GM19239 (cell line): Measurements from ENCODE around the gene VKORC1L1.
"Not testable (repeated sequence)": the region's sequence is repeated elsewhere in the genome, so short reads cannot be mapped to it uniquely, and the experiment has no call there.

ENCODE experiments used
- DNase-seq: peaks from one replicate; pipeline ENCODE4 v3.0.0; 2011; ENCODE audit warnings: low spot score; ENCODE audit not compliant: insufficient read length
- FAIRE-seq: peaks from 2 replicates; lab custom pipeline; 2011; peaks lifted over from hg19 to GRCh38; lab: Jason Lieb, UNC

Gene VKORC1L1

DNA sequence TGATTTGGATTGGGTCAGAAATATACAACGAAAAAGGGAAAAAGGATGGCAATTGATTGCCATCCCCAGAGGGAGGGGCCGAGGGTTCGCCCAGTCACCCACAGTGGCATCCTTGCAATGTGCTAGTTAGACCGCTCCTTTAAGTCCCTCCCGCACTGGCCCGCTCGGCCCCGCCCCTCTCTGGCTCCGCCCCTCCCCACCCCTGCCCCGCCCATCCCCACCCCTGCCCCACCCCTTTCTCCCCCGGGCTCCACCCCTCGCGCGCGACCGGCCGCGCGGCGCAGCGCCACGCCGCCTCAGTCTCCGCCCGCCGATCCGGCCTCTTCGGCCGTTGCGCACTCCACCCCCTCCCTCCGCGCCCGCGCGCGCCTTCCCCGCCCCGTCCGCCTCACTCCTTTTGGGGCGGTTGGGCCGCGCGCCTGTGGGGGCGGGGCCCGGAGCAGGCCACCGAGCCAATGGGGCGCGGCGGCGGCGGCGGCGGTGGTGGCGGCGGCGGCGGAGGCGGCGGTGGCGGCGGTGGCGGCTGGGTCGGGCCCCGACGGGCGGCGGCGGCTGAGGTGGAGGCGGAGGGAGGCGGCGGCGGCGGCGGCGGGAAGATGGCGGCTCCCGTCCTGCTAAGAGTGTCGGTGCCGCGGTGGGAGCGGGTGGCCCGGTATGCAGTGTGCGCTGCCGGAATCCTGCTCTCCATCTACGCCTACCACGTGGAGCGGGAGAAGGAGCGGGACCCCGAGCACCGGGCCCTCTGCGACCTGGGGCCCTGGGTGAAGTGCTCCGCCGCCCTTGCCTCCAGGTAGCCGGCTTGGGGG lies at the start of gene VKORC1L1:
TSS of gene VKORC1L1 (plus strand) at position 299 of the 806 bp plus-strand sequence. CDS start at position 597, 298 bp downstream.
- FAIRE-seq: peak; percentile 53
- DNase-seq: peak; percentile 87

DNA sequence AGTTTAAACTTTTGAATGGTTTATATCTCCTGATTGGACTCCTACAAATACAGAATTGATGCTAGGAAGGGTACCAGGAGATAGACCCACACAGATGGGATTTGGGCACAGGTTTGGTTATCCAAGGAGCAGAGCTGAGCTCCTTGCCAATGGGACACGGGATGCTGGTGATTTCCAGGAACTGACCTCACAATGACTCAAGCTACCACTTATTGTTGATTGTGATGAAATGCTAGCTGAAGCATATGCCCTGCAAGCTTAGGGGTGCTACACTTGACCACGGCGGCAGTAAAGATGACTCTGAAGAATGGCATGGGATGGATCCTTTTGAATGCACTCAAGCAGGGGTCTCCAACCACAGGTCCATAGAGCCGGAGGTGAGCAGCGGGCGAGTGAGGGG lies 45.5 kb upstream of the VKORC1L1 start:
- FAIRE-seq: no peak

DNA sequence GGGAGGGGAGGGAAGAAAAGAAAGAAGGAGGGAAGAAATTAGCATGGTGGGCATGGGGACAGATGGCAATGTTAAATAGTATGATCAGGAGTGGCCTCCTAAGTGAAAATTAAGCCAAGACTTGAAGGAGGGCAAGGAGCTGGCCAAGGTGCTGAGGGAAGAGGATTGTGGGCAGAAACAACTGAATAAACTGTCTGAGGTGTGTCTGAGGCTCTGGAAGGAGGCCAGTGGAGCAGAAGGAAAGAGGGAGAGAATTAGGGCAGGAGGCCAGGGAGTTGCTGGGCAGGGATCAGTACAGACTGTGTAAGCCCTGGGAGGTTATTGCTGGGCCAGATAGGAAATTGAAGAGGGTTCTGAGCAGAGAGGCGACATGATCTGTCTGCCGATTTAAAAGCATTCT lies 40.6 kb upstream of the VKORC1L1 start:
- no peak for DNase-seq
- FAIRE-seq: no peak

More for the DNA sequence above, 45.5 kb upstream of the VKORC1L1 start:
- no peak for DNase-seq

DNA sequence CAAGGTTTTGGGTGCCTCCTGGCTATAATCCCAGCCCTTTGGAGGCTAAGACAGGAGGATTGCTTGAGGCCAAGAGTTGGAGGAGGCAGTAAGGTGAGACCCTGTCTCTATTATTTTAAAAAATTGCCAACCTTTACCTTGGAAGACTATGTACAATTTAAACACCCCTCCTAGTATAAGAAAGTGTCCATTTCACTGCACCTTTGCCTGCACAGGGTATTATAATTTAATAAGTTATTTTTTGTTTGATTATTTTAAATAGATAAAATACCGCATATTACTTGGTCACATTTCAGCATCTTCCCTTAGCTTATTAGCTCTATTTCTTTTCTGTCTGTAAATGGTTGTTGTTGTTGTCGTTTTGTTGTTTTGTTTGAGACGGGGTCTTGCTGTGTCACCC lies 36.2 kb upstream of the VKORC1L1 start:
- not testable (repeated sequence) for DNase-seq, FAIRE-seq

DNA sequence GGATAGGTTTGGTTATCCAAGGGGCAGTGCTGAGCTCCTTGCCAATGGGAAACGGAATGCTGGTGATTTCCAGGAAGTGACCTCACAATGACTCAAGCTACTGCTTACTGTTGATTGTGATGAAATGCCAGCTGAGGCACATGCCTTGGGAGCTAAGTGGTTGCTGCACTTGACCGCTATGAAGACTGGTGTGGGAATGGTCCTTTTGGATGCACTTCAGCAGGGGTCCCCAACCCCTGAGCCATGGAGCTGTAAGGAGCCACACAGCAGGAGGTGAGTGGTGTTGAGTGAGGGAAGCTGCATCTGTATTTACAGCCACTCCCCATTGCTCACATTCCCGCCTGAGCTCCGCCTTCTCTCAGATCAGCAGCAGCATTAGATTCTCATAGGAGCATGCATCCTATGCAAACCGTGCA lies 35.3 kb upstream of the VKORC1L1 start:
- not testable (repeated sequence) for DNase-seq, FAIRE-seq

DNA sequence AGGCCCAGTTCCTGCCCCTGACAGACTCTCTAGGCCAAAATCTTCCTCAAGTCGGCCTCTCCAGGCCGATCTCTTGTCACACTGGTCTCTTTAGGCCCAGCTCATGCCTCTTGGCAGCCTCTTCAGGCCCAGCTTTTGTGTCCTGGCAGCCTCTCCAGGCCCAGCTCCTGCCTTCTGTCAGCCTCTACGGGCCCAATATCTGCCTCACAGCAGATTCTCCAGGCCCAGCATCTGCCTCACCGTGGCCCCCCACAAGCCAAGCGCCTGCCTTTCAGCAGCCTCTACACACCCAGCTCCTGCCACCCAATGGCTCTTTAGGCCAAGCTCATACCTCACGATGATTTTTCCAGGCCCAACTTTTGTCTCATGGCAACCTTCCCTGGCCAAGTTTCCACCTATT lies 33.0 kb upstream of the VKORC1L1 start:
- DNase-seq: no peak
- FAIRE-seq: no peak

DNA sequence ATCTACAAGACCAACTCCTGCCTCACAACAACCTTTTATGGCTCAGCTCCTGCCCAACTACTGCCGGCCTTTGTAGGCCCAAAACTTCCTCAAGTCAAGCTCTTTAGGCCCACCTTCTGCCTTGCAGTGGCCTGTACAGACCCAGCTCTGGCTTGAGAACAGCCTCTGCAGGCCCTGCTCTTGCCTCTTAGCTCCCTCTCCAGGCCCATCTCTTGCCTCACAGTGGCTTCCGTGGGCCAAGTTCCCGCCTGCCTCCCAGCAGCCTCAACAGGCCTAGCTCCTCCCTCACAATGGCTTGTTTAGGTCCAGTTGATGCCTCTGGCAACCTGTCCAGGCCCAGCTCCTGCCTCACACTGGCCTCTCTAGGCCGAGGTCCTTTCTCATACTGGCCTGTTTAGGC lies 32.4 kb upstream of the VKORC1L1 start:
- FAIRE-seq: no peak

DNA sequence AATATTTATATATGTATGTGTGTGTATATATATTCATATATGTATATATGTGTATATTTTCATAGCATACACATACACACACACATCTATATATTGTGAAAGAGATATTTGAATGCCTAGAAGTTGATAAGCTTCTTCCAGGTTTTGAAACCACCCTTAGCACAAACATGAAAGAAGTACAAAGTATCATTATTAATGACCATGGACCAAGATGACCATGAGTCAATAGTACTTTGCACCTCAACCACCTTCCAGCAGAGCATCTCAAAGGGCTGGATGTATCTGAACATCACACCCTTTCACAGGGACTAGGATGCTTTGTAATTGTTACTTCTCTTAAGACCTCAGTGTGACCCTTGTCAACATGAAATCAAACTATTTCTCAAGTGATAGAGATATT lies 29.3 kb upstream of the VKORC1L1 start:
- not testable (repeated sequence) for FAIRE-seq, DNase-seq

More for the DNA sequence above, 32.4 kb upstream of the VKORC1L1 start:
- DNase-seq: no peak

DNA sequence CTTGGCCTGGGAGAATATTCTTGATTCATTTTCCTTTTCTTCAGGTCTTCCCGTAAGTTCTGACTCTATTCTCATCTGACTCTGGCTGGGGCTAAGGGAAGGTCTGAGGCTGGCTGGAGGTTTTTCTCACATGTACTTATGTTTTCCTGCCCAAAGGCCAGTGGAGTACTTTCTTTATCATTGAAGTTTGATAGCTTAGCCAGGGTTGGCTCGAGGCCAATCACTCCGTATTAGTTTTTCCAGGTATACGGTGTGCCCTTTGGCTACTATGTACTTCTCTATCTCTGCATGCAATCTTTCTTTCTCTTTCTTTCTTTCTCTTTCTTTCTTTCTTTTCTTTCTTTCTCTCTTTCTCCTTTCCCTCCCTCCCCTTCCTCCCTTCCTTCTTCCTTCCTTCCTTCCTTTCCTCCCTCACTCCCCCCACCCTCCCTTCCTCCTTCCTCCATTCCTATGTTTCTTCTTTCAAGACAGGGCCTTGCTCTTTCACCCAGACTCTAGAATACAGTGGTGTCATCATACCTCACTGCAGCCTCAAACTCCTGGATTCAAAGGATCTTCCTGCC lies 26.8 kb upstream of the VKORC1L1 start:
- no peak for FAIRE-seq

DNA sequence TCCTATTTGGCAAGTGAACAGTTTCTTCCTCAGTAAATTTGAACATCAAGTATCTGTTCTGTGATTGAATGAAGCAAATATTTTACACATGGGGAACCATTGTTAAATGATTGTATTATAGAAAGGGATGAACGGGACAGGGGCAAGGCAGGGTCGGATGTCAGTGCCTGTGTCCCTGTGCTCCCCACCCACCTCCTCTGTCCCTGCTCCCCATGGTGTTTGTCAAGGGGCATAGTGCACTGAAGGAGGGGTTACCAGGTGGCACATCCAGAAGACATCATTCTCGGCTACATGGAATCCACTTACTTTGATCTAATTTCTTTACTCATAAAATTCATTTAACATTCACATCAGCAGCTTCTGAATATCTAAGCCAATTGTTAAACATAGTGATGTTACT lies 19.4 kb upstream of the VKORC1L1 start:
- DNase-seq, FAIRE-seq: not testable (repeated sequence)

More for the DNA sequence above, 26.8 kb upstream of the VKORC1L1 start:
- no peak for DNase-seq

DNA sequence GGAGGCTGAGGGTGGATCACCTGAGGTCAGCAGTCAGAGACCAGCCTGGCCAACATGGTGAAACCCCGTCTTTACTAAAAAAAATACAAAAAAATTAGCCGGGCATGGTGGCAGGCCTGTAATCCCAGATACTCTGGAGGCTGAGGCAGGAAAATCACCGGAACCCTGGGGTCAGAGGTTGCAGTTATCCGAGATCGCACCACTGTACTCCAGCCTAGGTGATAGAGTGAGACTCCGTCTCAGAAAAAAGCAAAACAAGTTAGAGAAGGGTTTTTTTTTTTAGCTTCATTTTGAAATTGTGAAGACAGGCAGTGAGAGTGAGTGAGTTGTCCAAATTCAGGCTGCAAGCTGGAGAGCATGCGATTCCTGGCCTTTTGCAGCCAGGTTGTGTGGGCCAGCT lies 19.0 kb upstream of the VKORC1L1 start:
- FAIRE-seq, DNase-seq: not testable (repeated sequence)

DNA sequence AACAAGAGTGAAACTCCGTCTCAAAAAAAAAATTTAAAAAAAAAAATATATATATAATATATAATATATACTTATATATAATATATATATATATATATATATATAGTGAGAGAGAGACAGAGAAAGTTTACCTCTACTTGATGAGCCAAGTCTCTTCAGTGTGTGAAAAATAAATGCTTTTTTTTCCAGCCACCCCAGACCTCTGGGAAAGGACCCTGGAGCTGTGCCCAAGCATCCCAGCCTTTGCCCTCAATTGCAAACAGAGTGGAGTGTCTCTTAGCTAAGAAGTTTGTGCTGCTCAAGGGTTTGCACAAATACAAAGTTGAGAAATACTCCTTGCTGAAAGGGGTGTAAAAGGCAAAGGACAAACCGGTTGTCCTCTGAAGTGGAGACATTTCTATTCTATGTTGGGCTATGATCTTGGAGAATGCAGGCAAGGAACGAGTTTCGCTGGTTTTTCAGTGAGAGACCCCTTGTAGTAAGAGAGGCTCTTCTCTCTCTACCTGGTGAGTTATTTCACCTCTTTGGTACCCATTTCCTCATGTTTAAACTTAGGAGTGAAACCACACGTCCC lies 15.5 kb upstream of the VKORC1L1 start:
- not testable (repeated sequence) for DNase-seq, FAIRE-seq

DNA sequence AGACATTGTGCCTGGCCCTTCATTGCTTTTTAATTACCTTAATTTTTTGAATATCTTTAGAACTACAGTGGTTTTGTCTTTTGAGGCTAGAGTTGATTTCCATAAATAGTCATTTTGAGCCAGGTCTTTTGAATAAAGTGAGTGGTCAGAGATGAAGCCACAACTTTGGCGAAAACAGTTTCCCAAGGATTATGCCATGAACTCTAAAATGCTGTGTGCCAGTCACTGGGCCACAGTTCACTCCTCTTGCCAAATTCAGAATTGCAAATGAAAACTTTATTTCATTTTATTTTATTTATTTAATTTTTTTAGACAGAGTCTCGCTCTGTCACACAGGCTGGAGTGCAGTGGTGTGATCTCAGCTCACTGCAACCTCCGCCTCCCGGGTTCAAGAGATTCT lies 14.2 kb upstream of the VKORC1L1 start:
- not testable (repeated sequence) for DNase-seq, FAIRE-seq

DNA sequence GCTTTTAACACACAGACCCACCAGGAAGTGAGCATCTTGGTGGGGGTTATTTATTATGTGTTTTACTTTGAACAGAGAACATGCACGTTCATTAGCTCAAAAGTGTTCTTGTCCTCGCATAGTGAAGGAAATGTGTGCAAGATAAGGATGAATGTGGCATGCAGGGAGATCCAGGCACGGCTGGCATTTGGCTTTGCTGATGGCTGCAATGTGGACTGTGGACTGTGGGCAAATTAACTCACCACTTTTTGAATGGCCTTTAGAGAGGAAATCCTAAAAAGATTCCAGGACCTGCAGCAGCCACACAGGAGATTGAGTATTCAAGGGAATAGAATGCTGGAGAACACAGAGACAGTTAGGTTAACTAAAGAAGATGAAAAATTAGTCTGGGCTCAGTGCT lies 6.6 kb upstream of the VKORC1L1 start:
- FAIRE-seq, DNase-seq: not testable (repeated sequence)

DNA sequence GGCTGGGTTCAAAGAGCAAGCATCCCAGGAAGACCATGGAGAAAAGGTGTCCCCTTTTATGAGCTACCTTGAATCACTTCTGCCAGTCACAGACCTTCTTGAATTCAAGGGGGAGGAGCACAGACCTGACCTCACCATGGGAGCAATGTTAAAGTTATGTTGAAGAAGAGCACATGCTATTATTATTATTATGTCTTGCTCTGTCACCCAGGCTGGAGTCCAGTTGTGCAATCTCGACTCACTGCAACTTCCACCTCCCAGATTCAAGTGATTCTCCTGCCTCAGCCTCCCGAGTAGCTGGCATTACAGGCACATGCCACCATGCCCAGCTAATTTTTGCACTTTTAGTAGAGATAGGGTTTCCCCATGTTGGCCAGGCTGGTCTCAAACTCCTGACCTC lies 5.2 kb upstream of the VKORC1L1 start:
- DNase-seq, FAIRE-seq: not testable (repeated sequence)

DNA sequence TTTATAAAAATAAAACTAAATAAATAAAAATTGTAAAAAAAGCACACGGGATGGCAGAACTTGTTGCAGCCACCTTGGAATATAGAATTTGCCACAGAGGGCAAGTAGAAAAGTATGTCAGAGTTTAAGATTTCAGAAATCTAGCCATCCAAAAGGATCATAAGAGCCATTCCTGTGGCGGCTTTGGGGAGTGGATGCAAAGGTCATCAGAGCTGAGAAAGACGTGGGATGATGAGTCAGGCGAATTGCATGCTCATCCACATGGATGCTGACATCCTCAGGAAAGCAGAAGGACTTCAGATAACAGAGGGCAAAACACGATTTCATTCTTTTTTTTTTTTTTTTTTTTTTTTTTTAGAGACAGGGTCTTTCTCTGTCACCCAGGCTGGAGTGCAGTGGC lies 3.6 kb upstream of the VKORC1L1 start:
- FAIRE-seq, DNase-seq: not testable (repeated sequence)

DNA sequence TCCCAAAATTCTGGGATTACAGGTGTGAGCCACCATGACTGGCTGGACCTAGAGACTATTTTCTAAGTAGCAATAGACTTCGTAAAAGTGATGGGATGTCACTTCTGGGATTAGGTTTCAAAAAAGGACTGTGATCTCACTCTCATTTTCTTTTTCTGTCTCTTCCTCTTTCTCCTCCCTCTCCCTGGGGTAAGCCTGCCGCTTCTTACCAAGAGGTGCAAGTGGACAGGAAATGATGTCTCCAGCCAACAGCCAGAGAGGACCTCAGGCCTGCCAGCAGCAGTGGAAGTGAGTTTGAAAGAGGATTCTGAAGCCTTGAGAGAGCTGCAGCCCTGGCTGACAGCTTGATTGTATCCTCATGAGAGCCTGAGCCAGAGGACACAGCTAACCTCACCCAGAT lies 1.4 kb upstream of the VKORC1L1 start:
- not testable (repeated sequence) for DNase-seq
- peak; percentile 91 for FAIRE-seq

DNA sequence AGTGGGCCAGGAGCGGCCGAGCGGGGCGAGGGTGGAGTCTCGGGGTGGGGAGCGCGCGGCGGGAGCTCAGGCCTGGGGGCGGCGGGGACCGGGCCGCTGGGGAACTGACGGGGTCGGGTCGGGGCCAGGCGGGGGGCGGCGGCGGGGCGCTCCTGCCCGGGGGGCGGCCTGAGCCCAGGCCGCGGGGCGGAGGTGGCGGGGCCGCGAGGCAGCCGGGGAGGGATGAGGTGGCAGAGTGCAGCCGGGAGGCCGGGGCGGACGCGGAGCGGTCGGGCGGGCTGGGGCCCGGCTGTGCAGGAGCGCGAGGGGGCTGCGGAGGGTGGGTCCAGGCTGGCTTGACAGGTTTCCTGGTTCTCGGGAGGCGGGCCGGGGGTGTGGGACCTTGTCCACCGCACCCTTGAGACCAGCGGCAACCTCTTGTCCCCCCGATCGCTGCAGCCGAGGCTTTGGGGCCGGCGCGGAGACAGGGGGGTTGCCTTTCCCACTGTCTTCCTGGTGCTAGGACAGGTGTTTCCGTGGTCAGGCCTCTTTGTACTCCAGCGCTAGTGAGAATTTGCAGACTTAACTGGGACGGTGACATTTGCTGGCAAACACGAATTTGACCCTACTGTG lies 814 bp downstream of the VKORC1L1 start:
- DNase-seq, FAIRE-seq: not testable (repeated sequence)

DNA sequence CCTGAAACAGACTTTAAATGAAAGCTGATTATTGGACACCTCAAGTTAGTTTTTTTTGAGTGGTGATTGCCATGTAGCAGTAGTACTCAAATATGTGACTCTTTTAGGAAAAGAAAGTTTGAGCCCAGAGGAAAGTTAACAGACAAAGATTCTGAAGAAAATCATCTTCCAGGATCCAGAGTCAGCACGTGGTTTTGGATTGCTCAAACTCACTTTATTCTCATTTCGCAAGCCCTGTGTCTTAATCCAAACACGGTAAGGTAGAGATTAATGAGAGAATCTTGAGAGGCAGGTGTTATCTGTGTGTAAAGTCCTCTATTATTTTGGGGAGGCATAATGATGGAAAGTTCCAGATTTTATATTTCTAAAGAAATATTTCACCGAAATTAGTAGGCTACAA lies 2.8 kb downstream of the VKORC1L1 start:
- FAIRE-seq, DNase-seq: not testable (repeated sequence)
